NCI-H1048 (cell line): ENCODE measurements around the gene GRK1.

Experiments used
- DNase-seq: peaks from one replicate; lab custom pipeline; 2025; lab: John Stamatoyannopoulos, UW

The GRK1 gene

GRCh38 chr13:113758651-113759524, 91.9 kb downstream of the GRK1 start, which contains the start of gene TMEM255B:
TSS of gene TMEM255B (plus strand) at chr13:113759226. CDS start at chr13:113759270, 44 bp downstream.
- DNase-seq = no peak

GRCh38 chr13:113759525-113760137, 92.6 kb downstream of the GRK1 start:
- DNase-seq = no peak

- DNase-seq = no peak
Observed at GRCh38 chr13:113761136-113761535, 94.1 kb downstream of the GRK1 start.

GRCh38 chr13:113762075-113762474, 95.1 kb downstream of the GRK1 start:
- no peak for DNase-seq

- no peak for DNase-seq
Observed at GRCh38 chr13:113762538-113762937, 95.5 kb downstream of the GRK1 start.

GRCh38 chr13:113763254-113763653, 96.2 kb downstream of the GRK1 start:
- DNase-seq = no peak

GRCh38 chr13:113763961-113764792, 97.2 kb downstream of the GRK1 start:
- DNase-seq = no peak

GRCh38 chr13:113764793-113765563, 98.0 kb downstream of the GRK1 start:
- no peak for DNase-seq

- no peak for DNase-seq
Observed at GRCh38 chr13:113765564-113765910, 98.5 kb downstream of the GRK1 start.

GRCh38 chr13:113766035-113766800, 99.2 kb downstream of the GRK1 start:
- DNase-seq = no peak

- DNase-seq = no peak
Observed at GRCh38 chr13:113767366-113767765, 100.3 kb downstream of the GRK1 start.

GRCh38 chr13:113768018-113768905, 101.2 kb downstream of the GRK1 start:
- DNase-seq = no peak

- no peak for DNase-seq
Observed at GRCh38 chr13:113769106-113769505, 102.1 kb downstream of the GRK1 start.

- DNase-seq = no peak
Observed at GRCh38 chr13:113769881-113770280, 102.9 kb downstream of the GRK1 start.

- DNase-seq = no peak
Observed at GRCh38 chr13:113770441-113770840, 103.4 kb downstream of the GRK1 start.

- DNase-seq = no peak
Observed at GRCh38 chr13:113770937-113771336, 103.9 kb downstream of the GRK1 start.

- DNase-seq = no peak
Observed at GRCh38 chr13:113771709-113772331, 104.8 kb downstream of the GRK1 start.

GRCh38 chr13:113774177-113775107, 107.4 kb downstream of the GRK1 start:
- DNase-seq = no peak
